Anterior cingulate cortex (tissue), 58 donors: Measurements from ENCODE around the gene ISY1.

Experiments used
- DNase-seq, 58 donors: peaks; one replicate each; lab custom pipeline; 2025; lab: John Stamatoyannopoulos, UW

The ISY1 gene

DNA sequence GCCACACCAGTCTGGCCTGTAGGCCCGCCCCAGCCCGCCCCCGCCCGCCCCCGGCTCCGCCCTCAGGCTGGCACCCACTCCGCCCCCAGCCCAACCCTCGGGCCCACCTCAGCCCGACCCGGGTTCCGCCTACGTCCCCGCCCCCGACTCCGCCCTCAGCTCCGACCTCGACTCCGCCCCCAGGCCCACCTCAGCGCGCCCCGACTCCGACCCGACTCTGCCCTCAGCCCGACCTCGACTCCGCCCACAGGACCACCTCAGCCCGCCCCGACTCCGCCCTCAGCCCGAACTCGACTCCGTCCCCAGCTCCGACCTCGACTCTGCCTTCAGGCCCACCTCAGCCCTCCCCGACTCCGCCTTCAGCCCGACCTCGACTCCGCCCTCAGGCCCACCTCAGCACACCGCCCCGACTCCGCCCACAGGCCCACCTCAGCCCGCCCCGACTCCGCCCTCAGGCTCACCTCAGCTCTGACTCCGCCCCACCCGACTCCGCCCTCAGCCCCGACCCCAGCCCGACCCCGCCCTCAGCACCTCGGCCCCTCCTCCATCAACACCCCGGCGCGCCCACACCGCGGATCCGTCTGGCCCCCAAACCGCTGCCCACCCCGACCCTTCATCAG lies 39.0 kb downstream of the ISY1 start, which contains the start of gene RAB43:
TSS of gene RAB43 (minus strand) at position 13 of the 620 bp plus-strand sequence. CDS start 315 bp downstream, outside the sequence.
- DNase-seq: peak; percentile 11 to 92 (median 72)

DNA sequence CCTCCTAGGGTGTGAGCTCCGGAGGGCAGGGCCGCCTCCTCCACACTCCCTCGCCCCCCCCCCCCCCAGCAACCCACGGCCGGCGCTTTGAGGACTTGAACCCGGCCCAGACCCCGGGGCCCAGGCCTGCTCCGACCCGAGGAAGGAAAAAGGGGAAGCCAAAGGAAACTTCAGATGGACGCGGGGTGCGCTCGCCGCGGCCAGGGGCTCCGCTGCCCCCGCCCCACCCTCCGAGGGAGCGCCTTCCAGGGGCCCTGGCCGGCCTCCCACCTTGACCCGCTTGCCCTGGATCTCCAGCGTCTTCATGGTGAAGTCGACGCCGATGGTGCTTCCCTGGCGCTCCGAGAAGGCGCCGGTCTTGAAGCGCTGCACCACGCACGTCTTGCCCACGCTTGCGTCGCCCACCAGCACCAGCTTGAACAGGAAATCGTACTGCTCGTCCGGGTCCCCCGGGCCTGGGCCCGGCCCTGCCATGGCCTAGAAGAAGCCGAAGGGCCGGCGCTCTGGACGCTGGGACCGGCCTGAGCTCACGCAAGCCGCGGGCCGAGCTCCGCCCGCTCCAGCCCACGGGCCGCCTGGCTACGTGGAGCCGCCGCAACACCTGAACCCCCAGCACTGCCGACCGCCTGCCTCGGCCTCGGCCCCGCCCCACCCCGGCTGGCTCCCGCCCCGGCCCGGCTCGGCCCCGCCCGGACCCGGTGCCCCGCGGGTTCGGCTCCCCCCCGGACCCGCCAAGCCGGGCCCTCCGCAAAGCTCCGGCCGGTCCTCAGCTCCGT lies 39.7 kb downstream of the ISY1 start:
- no peak for DNase-seq

DNA sequence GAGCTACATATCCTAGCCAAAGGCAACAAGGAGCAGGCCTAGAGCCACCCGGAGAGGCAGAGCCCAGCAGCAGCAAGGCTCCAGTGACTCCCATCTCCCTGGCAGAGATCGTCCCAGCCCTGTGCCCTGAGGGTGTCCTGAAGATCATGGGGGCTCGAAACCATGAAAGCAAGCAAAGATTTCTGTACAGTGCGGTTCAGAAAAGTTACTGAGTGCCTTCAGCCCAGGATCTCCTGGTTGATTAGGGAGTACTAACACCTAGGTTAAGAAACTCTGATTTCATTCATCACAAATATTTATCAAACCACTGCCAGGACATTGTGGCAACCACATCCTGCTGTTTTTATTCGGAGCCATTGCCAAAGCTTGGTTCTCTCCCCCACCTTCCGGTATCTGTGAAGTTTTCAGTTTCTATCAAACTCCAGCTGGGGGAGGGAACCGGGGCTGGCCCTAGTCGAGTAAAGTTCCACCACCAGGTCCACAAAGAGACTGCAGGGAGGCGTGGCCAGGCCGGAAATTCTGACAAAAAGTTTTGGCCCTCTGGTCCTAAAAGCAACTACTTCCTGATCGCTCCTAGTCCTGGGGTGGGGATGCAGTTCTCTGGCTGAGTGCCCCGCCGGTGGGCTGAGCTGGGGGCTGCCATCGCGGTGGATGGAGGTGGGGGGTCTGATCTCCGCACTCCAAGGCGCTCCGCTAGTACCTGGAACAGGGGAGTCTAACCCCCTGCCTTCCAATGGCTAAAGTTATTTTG lies 40.4 kb downstream of the ISY1 start:
- peak in 38 of 58 donors; percentile 9 to 74 (median 31) for DNase-seq

DNA sequence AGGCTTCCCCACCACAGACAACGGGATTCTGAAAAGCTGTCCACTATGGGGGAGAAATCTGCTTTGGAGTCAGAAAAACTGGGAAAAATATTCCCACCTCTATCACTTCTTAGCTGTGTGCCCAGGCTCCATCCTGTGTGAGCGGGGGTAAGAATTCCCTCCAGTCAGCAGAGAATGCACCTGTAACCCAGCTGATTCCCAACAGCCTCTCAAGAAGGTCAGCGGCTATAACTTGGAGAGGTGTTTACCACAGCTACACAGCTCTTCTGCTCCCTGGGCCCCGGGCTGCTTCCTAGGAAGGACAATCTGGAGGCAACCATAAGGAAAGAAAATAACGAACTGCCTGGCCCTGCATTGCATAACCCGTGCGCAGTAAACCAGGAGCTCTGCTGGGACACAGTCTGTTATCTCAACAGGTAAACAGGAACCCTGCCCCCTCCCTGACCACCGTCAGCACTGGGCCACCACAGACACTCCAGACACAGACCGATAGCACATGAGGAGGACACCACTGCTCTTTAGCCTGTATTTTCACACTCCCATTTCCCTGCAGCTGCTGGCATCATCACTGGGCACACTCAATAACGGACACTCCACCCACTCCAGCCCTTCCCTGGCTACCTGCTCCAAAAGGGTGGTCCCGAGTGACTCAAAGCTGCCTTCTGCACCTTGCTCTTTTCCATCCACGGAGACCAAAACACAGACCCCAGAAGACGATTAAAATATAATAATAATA lies 41.3 kb downstream of the ISY1 start:
- DNase-seq: no peak

DNA sequence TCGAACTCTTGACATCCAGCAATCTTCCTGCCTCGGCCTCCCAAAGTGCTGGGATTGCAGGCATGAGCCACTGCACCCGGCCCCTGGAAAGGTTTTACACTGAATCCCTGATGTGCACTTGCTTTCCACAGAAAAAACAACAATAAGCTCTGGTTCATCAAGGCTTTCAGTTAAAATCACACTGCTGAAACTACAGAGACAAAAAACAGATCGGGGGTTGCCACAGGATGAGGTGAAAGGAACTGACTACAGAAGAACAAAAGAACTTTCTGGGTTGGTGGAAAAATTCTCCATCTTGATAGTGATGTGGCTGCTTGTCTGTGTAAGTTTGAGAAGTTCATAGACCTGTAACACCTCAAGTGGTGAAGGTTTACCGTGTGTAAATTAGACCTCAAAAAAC lies 42.1 kb downstream of the ISY1 start:
- DNase-seq: no peak

DNA sequence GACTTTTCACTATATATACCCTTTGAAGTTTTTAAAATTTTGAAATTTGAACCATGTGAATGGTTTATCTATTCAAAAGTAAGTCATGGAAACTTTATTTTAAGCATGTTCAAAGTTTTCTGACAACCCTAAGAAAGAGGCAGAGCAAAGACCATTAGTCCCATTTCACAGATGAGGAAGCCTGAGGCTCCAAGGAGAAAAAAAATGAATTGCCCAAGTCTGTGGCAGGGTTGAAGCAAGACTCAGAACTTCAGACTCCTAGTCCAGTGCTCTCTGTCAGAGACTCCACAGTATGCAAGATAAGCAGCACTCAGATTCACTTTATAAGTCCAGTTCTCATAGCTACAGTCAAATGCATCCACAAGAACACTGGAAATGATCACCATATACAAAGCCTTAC lies 43.7 kb downstream of the ISY1 start:
- no peak for DNase-seq

DNA sequence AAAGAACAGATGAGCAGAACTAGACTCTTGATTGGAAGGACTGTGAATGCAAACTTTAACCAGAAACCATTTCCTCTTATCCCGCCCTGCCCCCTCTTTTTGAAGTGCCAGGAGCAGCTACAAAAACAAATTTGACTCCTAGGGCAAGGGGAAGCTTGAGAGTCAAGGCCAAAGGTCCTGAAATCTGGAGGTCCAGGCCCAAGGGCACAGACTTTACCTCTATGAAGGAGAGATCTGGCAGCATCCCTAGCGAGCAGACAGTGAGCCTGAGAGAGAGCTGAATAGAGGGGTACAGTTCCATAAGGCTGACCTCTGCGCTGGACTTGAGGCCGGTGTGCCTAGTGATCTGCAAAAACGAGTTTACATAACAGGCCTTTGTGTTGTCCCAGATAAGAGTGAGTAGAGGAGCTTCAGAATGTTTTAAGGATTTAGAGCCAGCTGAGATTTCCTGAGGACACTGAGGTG lies 44.3 kb downstream of the ISY1 start:
- no peak for DNase-seq

DNA sequence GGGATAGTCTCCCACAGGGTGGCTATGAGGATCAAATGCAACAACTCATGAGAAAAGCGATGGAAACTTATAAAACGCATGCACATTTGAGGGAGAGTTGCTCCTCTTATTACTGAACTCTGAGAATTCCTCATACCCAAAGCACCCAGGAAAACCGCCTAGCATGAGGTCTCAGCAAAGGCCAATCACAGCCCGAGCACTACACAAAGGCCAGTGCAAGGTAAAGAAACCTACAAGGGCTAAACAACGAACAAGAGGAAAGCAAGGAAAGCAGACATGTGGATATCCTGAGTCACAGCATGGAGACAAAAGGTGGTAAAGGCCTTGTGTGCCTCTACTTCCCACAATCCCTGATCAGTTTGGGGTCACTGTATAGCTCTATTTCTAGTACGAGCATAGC lies 46.4 kb downstream of the ISY1 start:
- no peak for DNase-seq

DNA sequence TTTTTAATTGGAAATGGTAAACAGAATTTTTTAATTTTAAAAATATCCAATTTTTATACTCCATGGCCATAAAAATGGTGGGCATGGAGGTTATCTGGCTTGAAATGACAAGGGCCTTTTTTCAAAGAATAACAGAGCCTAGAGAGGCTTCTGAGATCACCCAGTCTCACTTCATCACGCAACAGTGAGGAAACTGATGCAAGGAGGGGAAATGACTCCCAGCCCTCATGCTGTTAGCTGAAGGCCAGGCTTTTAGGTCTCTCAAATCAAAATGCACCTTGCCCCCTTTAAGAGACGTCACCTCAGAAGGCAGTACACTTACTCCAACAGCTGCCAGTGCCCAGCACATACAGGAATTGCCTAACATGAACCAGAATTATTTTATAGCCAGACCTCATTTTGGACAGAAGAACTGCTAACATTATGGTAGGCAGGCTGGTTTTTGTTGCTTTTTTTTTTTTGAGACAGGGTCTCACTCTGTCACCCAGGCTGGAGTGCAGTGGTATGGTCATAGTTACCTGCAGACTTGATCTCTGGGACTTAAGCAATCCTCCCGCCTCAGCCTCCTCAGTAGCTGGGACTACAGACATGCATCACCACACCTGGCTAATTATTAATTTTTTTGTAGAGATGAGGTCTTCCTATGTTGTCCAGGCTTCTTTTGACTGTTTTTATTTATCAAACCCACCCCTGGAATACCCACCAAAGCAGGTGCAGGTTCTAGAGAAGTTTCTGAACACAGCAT lies 48.4 kb downstream of the ISY1 start:
- DNase-seq: no peak

DNA sequence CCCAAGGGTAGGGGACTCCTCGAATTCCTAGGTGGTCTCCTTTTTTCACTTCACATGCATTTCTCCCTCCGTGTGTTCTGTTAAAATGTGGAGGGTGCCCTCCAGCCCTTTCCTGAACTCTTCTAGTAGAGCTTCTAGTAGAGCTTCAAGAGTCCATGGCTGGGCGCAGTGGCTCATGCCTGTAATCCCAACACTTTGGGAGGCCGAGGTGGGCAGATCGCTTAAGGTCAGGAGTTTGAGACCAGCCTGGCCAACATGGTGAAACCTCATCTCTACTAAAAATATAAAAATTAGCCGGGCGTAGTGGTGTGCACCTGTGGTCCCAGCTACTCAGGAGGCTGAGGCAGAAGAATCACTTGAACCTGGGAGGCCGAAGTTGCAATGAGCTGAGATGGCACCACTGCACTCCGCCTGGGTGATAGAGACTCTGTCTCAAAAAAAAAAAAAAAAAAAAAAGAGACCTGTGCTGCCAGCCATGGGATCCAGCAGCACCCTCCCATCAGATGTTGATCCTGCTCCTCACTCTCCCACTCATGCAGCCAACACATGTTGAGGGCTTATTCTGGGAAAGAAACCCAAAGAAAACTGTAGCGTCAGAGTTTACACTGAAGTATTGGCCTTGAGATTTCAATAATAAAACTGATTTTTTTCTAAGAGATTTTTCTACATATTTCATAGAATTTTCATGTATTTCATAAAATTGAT lies 49.6 kb downstream of the ISY1 start:
- DNase-seq: peak in 2 of 58 donors; percentile 6 to 26

DNA sequence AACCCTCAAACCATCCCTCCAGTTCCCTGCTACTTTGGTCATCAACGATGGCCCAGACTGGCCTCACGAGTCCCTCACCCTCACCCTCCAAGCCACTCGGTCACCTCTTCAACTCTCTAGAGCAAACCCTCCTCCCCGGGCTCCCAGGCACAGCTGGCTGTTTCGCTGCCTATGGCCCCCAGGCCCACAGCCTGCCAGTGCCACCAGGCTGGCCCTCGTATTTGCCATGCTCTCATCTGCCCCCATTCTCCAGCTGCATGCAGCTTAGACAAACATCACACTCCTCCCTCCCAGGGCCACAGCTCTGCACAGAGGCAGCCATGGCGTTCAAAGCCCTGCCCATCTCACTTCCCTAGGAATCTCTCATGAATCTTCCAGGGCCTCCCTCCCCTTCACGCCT lies 53.1 kb downstream of the ISY1 start:
- DNase-seq: no peak

DNA sequence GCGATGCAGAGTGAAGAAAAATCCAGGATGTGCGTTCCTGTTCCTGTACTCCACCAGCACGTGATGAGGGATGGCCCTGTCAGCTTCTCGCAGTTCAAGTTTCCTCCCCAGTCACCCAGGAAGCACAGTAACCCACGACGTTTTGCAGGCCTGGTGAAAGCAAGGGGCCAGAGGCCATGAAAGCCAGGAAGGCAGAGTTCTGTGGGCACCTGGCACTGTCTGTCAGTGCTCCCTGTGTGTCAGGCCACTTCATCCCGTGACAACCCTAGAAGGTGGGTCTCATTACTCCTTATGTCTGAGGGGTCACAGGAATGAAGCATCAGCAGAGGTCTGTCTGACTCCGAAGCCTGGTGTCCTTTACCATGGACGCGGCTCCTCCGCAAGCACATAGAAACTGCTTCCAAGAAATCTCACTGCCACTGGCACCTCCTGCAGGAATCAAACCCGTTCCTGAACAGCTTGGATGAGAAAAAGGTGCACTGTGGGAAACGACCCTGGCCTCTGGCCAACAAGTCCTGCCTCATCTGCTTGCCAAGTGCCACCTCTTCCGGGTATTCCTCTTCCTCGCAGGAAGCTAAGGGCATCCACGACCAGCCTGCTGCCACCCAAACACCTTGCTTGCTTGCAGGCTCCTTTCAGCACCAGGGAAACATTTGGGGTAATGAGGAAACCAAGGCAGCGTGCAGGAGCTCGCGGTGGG lies 53.8 kb downstream of the ISY1 start:
- DNase-seq: no peak

DNA sequence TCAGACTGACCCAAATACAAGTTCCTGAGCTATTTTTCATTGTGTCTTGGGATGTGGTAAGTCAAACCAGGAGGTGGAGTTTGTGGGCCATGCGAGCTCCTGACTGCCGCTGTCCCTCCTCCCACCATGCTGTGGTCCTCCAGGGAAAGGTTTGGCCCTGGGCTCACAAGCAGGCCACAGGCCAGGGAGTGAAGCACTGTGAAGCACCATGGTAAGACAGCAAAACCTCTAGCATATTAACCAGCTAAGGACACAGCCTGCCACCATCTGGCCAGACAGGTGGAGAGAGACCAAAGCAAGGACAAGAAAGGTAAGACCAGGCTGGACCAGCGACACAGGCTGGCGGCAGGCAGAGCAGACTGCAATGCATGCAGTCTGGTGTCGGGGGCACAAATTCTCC lies 54.5 kb downstream of the ISY1 start:
- no peak for DNase-seq

DNA sequence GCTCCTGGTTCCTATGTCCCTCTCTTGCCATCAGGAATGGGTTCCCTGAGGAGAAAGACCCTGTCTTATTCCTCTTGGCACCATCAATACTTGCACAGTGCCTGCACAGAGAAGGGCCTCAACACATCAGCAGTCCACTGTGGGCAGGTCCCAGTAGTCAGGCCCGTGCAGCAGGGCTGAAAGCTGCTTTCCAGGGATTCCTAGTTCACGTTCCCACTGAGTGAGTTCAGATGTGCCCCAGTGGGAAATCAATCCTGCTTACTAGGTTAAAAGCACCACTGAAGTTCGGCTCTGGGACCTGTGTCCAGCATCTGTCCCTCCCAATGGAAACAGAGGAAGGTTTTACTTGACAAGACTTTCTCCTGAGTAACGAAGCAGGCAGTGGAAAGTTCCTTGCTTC lies 55.0 kb downstream of the ISY1 start:
- DNase-seq: no peak

DNA sequence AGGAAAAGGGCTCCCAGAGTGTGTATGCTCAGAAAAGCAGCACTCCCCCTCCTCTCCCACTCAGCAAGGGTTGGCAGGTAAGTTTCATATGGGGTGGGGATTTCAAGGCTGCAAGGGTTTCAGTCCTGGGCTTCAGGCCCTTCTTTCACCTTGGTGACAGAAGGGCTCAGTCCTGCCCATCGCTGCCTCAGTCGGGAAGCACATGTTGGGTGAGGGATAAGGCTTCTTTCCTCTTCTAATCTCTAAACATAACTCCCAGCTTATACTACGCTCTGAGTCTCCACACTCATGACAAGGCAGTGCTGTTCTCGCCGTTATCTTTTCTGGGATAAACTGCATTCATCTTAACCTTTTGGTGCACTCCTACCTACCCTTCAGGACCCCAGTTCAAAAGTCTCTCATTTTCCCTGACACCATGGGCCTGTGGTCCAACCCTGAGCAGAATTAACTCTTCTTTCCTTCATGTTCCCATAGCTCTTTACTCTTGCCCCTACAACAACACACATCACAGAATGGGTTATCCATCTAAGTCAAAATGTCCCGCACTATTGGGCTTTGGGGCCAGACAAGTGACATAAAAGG lies 56.3 kb downstream of the ISY1 start:
- no peak for DNase-seq

DNA sequence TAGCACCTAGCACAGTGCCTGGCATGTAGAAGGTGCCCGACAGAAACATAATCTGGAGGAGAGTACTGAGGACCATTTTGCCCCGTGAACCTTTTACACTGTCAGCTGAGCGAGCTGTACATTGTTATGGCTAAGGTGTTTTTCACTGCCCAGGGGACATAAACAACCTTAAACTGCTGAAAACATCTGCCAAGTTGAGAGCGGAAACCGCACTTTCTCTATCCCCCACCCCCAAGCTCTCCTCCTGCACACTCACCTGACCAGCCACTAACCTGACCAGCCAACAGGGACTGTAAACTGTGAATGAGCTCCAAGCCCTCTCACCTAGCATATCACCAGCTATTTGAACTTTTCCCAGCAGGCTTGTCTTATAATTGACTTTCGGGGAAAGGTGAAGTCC lies 56.8 kb downstream of the ISY1 start:
- DNase-seq: no peak

DNA sequence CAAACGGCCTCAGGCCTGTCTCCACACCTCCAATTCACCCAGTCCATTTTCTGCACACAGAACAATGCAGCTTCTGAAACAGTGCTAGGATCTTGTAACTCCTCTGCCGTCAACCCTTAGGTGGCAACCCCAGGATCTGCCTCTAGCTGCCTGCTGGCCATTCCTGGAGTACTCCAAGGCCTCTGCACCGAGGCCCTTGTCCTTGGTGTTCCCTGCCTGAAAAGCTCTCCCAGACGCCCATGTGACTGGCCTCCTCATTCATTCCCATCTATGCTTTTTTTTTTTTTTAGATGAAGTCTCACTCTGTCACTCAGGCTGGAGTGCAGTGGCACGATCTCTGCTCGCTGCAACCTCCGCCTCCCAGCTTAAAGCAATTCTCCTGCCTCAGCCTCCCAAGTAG lies 57.6 kb downstream of the ISY1 start:
- no peak for DNase-seq
